Stimulated activated naive CD8-positive, alpha-beta T cell treated with anti-CD3 and anti-CD28 coated beads, Interleukin-15, amount 100 ng/mL, for 72 hours (primary cell): ENCODE data around the gene PDK1.
"Not testable (repeated sequence)": the region's sequence is repeated elsewhere in the genome, so short reads cannot be mapped to it uniquely, and the experiment has no call there.

Source experiments
- ATAC-seq: fragments of 150-1000 bp; cut with Tn5 transposase; 2 replicates; pipeline ENCODE4 v1.10.0; 2021; ENCODE audit warnings: mild to moderate bottlenecking, moderate library complexity
- DNase-seq, 2 donors: peaks; one replicate each; pipeline ENCODE4 v3.0.0; 2021 to 2022
- H3K27ac Mint-ChIP-seq, 2 donors: one replicate each; pipeline ENCODE4 v1.8.0; 2022; ENCODE audit warnings: mild to moderate bottlenecking in 2 of 2, mixed read lengths in 2 of 2, moderate library complexity in 2 of 2
- H3K27me3 Mint-ChIP-seq: one replicate; pipeline ENCODE4 v1.8.0; 2022; ENCODE audit warnings: mixed read lengths
- H3K4me1 Mint-ChIP-seq: one replicate; pipeline ENCODE4 v1.8.0; 2022; ENCODE audit warnings: mild to moderate bottlenecking, mixed read lengths
- H3K4me3 Mint-ChIP-seq, 2 donors: one replicate each; pipeline ENCODE4 v1.8.0; 2022; ENCODE audit warnings: mild to moderate bottlenecking in 2 of 2, mixed read lengths in 2 of 2, moderate library complexity in 1 of 2
- H3K9me3 Mint-ChIP-seq, 2 donors: one replicate each; pipeline ENCODE4 v1.8.0; 2022; ENCODE audit warnings: mixed read lengths in 2 of 2

The PDK1 gene

GRCh38 chr2:172571245-172571644 lies 15.4 kb downstream of the PDK1 start:
- H3K27me3 Mint-ChIP-seq: no peaks in the 10 kb centered on the region
- ATAC-seq (no peak), DNase-seq (no peak)
- H3K9me3 Mint-ChIP-seq: peaks cover 6 to 20% of the 10 kb centered on the region in 2 donors
- H3K4me3 Mint-ChIP-seq: no peak overlapping the region
- H3K27ac Mint-ChIP-seq: no peak overlapping the region
- peaks cover 16% of the 10 kb centered on the region for H3K4me1 Mint-ChIP-seq

DNA sequence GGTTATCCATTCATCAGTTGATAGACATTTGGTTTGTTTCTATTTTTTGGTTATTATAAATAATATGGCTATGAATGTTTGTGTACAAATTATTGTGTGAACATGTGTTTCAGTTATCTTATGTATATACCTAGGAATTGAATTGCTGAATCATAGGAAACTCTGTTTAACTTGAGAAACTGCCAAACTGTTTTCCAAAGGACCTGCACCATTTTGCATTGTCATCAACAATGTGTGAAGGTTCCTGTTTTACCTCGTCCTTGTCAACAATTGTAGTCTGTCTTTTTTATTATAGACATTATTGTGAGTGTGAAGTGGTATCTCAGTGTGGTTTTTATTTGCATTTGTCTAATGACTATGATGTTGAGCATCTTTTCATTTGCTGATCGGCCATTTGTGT lies 17.1 kb downstream of the PDK1 start:
- Mint-ChIP-seq H3K4me1 (peaks cover 10% of the 10 kb centered on the region), H3K27me3 (no peaks in the 10 kb centered on the region), H3K9me3 (peaks cover 16 to 30% of the 10 kb centered on the region in 2 donors), H3K4me3 (no peak overlapping the region), H3K27ac (no peak overlapping the region)
- no peak for DNase-seq
- no peak for ATAC-seq

DNA sequence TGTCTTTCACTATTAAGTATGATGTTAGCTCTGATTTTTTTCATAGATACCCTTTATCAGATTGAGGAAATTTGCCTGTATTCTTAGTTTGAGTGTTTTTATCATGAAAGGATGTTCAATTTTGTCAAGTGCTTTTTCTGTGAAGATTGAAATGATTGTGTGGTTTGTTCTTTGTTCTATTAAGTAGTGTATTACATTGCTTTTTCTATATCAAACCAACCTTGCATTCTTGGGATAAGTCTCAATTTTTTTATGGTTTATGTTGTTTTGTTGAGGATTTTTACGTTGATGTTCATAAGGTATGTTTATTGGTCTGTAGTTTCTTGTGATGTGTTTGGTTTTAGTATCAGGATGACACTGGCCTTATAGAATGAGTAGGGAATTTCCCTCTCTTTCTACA lies 19.1 kb downstream of the PDK1 start:
- Mint-ChIP-seq H3K9me3 (peaks cover 30 to 45% of the 10 kb centered on the region in 2 donors), H3K4me1 (peaks cover 16% of the 10 kb centered on the region), H3K27me3 (no peaks in the 10 kb centered on the region), H3K4me3 (no peak overlapping the region), H3K27ac (no peak overlapping the region)
- no peak for DNase-seq
- ATAC-seq: no peak

GRCh38 chr2:172578054-172578453 lies 22.2 kb downstream of the PDK1 start:
- no peak for DNase-seq
- peaks cover 35 to 45% of the 10 kb centered on the region in 2 donors for H3K9me3 Mint-ChIP-seq
- H3K4me3 Mint-ChIP-seq: no peak overlapping the region
- no peaks in the 10 kb centered on the region for H3K27me3 Mint-ChIP-seq
- H3K4me1 Mint-ChIP-seq: peaks cover 34% of the 10 kb centered on the region
- no peak for ATAC-seq
- no peak overlapping the region for H3K27ac Mint-ChIP-seq

- H3K4me3 Mint-ChIP-seq: no peak overlapping the region
- peaks cover 35 to 41% of the 10 kb centered on the region in 2 donors for H3K9me3 Mint-ChIP-seq
- DNase-seq (no peak), ATAC-seq (no peak)
- H3K4me1 Mint-ChIP-seq: peaks cover 35% of the 10 kb centered on the region
- no peaks in the 10 kb centered on the region for H3K27me3 Mint-ChIP-seq
- no peak overlapping the region for H3K27ac Mint-ChIP-seq
Measured at GRCh38 chr2:172578860-172579512, 23.1 kb downstream of the PDK1 start.

- no peak for ATAC-seq
- peaks cover 30% of the 10 kb centered on the region in 2 donors for H3K9me3 Mint-ChIP-seq
- DNase-seq: no peak
- H3K4me3 Mint-ChIP-seq: no peak overlapping the region
- H3K27ac Mint-ChIP-seq: no peak overlapping the region
- peaks cover 36% of the 10 kb centered on the region for H3K4me1 Mint-ChIP-seq
- H3K27me3 Mint-ChIP-seq: no peaks in the 10 kb centered on the region
Measured at GRCh38 chr2:172580544-172580943, 24.7 kb downstream of the PDK1 start.

GRCh38 chr2:172582656-172583055 lies 26.8 kb downstream of the PDK1 start:
- ATAC-seq: no peak
- no peak overlapping the region for H3K27ac Mint-ChIP-seq
- peaks cover 17 to 22% of the 10 kb centered on the region in 2 donors for H3K9me3 Mint-ChIP-seq
- DNase-seq: no peak
- no peaks in the 10 kb centered on the region for H3K27me3 Mint-ChIP-seq
- peaks cover 53% of the 10 kb centered on the region for H3K4me1 Mint-ChIP-seq
- no peak overlapping the region for H3K4me3 Mint-ChIP-seq

DNA sequence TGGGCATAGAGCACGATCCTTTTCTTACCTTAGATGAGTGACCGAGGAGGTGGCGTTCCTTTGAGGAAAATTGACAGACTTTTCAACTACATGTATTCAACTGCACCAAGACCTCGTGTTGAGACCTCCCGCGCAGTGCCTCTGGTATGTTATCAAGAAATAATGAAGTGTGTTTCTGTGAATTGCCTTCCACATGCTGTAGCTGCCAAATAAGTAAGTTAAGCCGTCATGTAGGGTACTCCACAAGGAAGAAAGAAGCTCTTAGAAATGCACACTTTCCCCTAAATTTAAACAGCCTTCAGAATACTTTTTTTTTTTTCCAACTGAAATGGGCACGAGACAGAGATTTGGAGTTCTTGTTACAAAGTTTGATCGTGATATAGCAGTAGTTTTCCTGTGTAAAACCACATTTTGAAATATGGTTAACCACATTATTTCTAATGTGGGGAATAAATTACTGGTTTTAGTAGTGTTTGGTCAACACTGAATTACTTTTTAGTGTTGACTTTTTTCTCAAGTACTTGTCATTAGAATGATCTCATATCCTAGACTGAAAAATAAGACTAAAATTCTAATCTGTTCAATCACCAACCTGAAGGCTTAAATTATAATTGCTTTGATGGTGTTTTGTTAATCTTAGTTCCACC lies 30.5 kb downstream of the PDK1 start:
- no peaks in the 10 kb centered on the region for H3K9me3 Mint-ChIP-seq
- no peak for DNase-seq
- H3K27me3 Mint-ChIP-seq: no peaks in the 10 kb centered on the region
- no peak overlapping the region for H3K27ac Mint-ChIP-seq
- no peak overlapping the region for H3K4me3 Mint-ChIP-seq
- H3K4me1 Mint-ChIP-seq: peaks cover 65% of the 10 kb centered on the region
- peak; percentile 78 for ATAC-seq

DNA sequence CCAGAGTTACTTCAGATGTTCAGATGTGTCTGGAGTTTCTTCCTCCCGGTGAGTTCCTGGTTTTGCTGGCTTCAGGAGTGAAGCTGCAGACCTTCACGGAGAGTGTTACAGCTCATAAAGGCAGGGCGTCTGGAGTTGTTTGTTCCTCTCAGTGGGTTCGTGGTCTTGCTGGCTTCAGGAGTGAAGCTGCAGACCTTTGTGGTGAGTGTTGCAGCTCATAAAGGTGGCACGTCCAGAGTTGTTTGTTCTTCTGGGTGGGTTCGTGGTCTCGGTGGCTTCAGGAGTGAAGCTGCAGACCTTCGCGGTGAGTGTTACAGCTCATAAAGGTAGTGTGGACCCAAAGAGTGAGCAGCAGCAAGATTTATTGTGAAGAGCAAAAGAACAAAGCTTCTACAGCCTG lies 31.3 kb downstream of the PDK1 start:
- not testable (repeated sequence) for H3K9me3 Mint-ChIP-seq, H3K27me3 Mint-ChIP-seq
- Mint-ChIP-seq H3K4me1 (peaks cover 56% of the 10 kb centered on the region), H3K4me3 (peak overlapping the region in 1 of 2 donors; percentile 45), H3K27ac (peak overlapping the region in 1 of 2 donors; percentile 71)
- DNase-seq (peak; percentile 19 to 57), ATAC-seq (peak; percentile 61)

DNA sequence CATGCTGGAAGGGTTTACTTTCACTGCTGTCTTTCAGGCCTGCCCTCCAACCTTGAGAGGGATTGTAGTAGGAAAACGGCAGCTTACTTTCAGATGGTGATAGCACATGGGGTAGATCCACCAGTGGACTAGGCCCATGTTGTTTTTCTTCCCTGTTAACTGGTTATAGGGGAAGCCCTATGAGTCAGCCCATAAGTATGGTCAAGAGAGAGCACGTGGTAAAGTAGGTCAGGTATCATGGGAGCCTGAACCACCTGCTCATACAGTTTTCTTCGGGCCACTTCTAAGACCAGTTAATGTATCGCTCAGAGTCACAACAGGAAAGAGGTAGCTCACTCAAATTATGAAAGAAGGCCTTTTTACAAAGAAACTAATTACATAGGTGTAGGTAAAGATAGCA lies 33.0 kb downstream of the PDK1 start:
- ATAC-seq (peak; percentile 56), DNase-seq (no peak)
- Mint-ChIP-seq H3K4me3 (no peak overlapping the region), H3K9me3 (no peaks in the 10 kb centered on the region), H3K27ac (peak overlapping the region in 1 of 2 donors; percentile 50), H3K4me1 (peaks cover 48% of the 10 kb centered on the region), H3K27me3 (no peaks in the 10 kb centered on the region)

DNA sequence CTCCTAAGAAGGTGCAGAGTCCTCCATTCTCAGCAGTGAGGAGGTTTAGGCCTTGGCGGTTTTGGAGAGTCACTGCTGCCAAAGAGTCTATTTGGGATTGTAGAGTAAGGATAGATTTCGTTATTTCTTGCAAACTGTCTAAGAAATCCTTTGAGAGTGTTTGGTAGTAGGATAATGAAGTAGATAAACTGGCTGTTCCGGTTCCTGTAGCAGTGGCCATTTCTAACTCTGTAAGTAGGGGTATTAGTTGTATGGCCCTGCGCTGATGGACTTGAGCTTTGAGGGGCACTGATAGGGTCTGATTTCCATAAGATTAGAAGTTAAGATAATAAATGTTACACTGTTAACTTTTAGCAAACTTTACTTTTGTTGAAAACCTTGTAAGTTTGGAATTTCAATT lies 35.5 kb downstream of the PDK1 start:
- not testable (repeated sequence) for DNase-seq, ATAC-seq, H3K4me3 Mint-ChIP-seq, H3K27ac Mint-ChIP-seq, H3K27me3 Mint-ChIP-seq, H3K9me3 Mint-ChIP-seq
- H3K4me1 Mint-ChIP-seq: peaks cover 38% of the 10 kb centered on the region

DNA sequence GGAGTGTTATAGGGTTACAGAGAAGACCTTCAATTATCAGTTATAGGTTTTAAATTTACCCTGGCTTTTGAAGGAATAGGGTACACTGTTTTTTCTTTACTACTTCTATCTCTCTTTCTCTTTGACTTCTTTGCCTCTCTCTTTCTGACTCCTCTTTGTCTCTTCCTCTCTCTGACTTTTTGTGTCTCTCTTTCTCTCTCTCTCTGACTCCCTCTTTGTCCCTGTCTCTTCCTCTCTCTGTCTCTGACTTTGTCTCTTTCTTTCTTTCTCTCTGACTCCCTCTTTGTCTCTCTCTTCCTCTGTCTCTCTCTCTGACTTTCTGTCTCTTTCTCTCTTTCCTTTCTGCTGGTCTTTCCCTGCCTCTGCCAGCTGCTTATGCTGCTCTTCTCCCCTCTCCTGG lies 36.3 kb downstream of the PDK1 start:
- not testable (repeated sequence) for DNase-seq, ATAC-seq, H3K9me3 Mint-ChIP-seq, H3K4me3 Mint-ChIP-seq, H3K27me3 Mint-ChIP-seq, H3K27ac Mint-ChIP-seq
- H3K4me1 Mint-ChIP-seq: peaks cover 30% of the 10 kb centered on the region

- Mint-ChIP-seq H3K27ac (no peak overlapping the region), H3K4me3 (no peak overlapping the region), H3K4me1 (peaks cover 7% of the 10 kb centered on the region), H3K27me3 (no peaks in the 10 kb centered on the region), H3K9me3 (no peaks in the 10 kb centered on the region)
- DNase-seq (no peak), ATAC-seq (no peak)
Measured at GRCh38 chr2:172596776-172597175, 40.9 kb downstream of the PDK1 start.

DNA sequence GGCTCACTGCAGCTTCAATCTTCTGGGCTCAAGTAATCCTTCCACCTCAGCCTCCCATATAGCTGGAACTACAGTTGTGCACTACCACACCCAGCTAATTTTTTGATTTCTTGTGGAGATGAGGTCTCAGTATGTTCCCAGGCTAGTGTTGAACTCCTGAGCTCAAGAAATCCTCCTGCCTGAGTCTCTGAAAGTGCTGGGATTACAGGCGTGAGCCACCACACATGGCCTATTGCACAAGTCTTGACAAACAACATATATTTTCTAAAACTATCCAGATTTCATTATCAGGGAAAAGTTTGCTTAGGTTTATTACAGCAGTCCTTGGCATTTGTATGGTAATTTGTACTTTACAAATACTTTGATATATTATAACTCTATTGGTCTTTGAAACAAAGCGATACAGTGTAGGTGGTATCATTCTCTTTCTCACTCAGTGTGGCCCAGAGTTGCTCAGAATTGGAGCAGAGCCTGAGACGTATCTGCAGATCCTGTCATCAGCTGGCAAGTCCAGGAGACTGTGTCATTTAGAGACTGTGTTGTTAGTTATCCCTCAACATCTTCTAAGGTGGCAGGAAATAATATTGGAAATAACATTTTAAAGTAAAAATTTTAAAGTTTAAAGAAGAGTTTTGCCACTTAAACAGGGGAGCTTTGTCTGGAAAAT lies 41.4 kb downstream of the PDK1 start:
- ATAC-seq (peak; percentile 56), DNase-seq (no peak)
- no peak overlapping the region for H3K4me3 Mint-ChIP-seq
- peaks cover 7% of the 10 kb centered on the region for H3K4me1 Mint-ChIP-seq
- H3K27ac Mint-ChIP-seq: no peak overlapping the region
- H3K27me3 Mint-ChIP-seq: no peaks in the 10 kb centered on the region
- no peaks in the 10 kb centered on the region for H3K9me3 Mint-ChIP-seq

DNA sequence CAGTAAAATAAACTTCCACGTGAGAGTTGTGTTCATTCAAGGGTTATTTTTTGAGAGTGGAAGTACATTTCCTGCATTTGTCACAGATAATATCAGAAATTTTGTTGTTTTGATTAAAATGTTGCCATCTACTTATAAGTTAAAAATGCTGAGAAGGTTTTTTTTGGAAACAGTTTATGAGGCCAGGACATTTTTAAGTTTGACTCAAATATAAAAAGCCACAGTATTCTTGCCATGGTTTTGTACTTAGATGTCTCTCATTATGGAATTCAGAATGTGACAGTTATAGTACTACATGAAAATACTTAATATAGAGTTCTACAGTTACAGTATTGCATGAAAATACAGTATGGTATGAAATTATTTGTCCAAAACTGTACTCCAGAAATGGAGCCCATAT lies 44.1 kb downstream of the PDK1 start:
- H3K27ac Mint-ChIP-seq: no peak overlapping the region
- no peak overlapping the region for H3K4me3 Mint-ChIP-seq
- no peaks in the 10 kb centered on the region for H3K27me3 Mint-ChIP-seq
- ATAC-seq (no peak), DNase-seq (no peak)
- peaks cover 7% of the 10 kb centered on the region for H3K4me1 Mint-ChIP-seq
- H3K9me3 Mint-ChIP-seq: no peaks in the 10 kb centered on the region

GRCh38 chr2:172600557-172601008 lies 44.7 kb downstream of the PDK1 start:
- Mint-ChIP-seq H3K4me3 (no peak overlapping the region), H3K27ac (no peak overlapping the region), H3K9me3 (no peaks in the 10 kb centered on the region), H3K27me3 (no peaks in the 10 kb centered on the region), H3K4me1 (peaks cover 7% of the 10 kb centered on the region)
- ATAC-seq: no peak
- DNase-seq: no peak
